HepG2 (cell line): ENCODE results near the gene PDP2. TPM values are rescaled to one million over a fixed set of nuclear protein-coding genes. Genes with fewer than 3 reads are reported as not detected.

Experiments used
- CHD2 ChIP-seq: IDR thresholded peaks from 2 replicates; pipeline ENCODE4 v1.6.1; 2011; ENCODE audit warnings: low read depth, low read length, improper control_type of control experiment
- E2F1 ChIP-seq: sonication (generic); formaldehyde crosslinking; IDR thresholded peaks from 2 replicates; pipeline ENCODE4 v1.5.0; 2020; ENCODE audit warnings: missing genetic modification reagents
- FOXA1 ChIP-seq, 2 experiments: fragments of 450-650 bp in 1 of 2; sonication (generic) in 1 of 2; formaldehyde crosslinking in 1 of 2; IDR thresholded peaks; 2 replicates each; pipeline versions ENCODE4 v1.4.0 to v1.6.1; 2016 to 2020; ENCODE audit warnings: missing genetic modification reagents in 1 of 2
- FUBP1 ChIP-seq: sonication (generic); formaldehyde crosslinking; IDR thresholded peaks from 2 replicates; pipeline ENCODE4 v1.5.1; 2020; ENCODE audit warnings: missing genetic modification reagents, mild to moderate bottlenecking, borderline replicate concordance
- MAFK ChIP-seq, 2 experiments: IDR thresholded peaks in 1 of 2; conservative IDR thresholded peaks in 1 of 2; 2 replicates each; pipeline ENCODE4 v1.6.1; 2011; ENCODE audit warnings: improper control_type of control experiment in 2 of 2, low read length in 2 of 2
- NFKBIZ ChIP-seq: IDR thresholded peaks from 2 replicates; pipeline ENCODE4 v1.6.1; 2018; ENCODE audit warnings: missing genetic modification reagents, missing compliant biosample characterization
- NR0B2 ChIP-seq: sonication (generic); formaldehyde crosslinking; IDR thresholded peaks from 2 replicates; pipeline ENCODE4 v1.4.0; 2020; ENCODE audit warnings: mild to moderate bottlenecking, missing genetic modification reagents
- NR3C1 ChIP-seq: sonication (generic); formaldehyde crosslinking; IDR thresholded peaks from 2 replicates; pipeline ENCODE4 v1.4.0; 2020; ENCODE audit warnings: missing genetic modification reagents
- RARA ChIP-seq: IDR thresholded peaks from 2 replicates; pipeline ENCODE4 v1.6.1; 2016; ENCODE audit warnings: missing genetic modification reagents, missing compliant biosample characterization
- THAP11 ChIP-seq: IDR thresholded peaks from 2 replicates; pipeline ENCODE4 v1.6.1; 2016; ENCODE audit warnings: missing biosample characterization, missing genetic modification reagents
- ZBTB26 ChIP-seq: IDR thresholded peaks from 2 replicates; pipeline ENCODE4 v1.6.1; 2016; ENCODE audit warnings: missing compliant biosample characterization, missing genetic modification reagents, borderline replicate concordance
- ZNF121 ChIP-seq: sonication (generic); formaldehyde crosslinking; IDR thresholded peaks from 2 replicates; pipeline ENCODE4 v1.5.0; 2020; ENCODE audit warnings: mild to moderate bottlenecking, missing genetic modification reagents
- ZNF337 ChIP-seq: sonication (generic); formaldehyde crosslinking; IDR thresholded peaks from 2 replicates; pipeline ENCODE4 v1.5.1; 2020; ENCODE audit warnings: missing genetic modification reagents, low read depth, mild to moderate bottlenecking, borderline replicate concordance
- ZNF570 ChIP-seq: sonication (generic); formaldehyde crosslinking; IDR thresholded peaks from 2 replicates; pipeline ENCODE4 v1.4.0; 2020; ENCODE audit warnings: mild to moderate bottlenecking, missing genetic modification reagents, borderline replicate concordance
- ZNF644 ChIP-seq: IDR thresholded peaks from 2 replicates; pipeline ENCODE4 v1.6.1; 2016; ENCODE audit warnings: low read depth
- ZNF687 ChIP-seq: sonication (generic); formaldehyde crosslinking; IDR thresholded peaks from 2 replicates; pipeline ENCODE4 v1.5.1; 2020; ENCODE audit warnings: mild to moderate bottlenecking, missing genetic modification reagents, moderate library complexity
- ZSCAN29 ChIP-seq: sonication (generic); formaldehyde crosslinking; conservative IDR thresholded peaks from 2 replicates; pipeline ENCODE4 v1.4.0; 2020; ENCODE audit warnings: mild to moderate bottlenecking, missing genetic modification reagents
- polyA plus RNA-seq, 8 experiments: library from polyadenylated mRNA; depleted of rRNA in 3 of 8; stranded (reverse) in 7 of 8; unstranded in 1 of 8; fragments of >200 nt; fragmentation: Illumina TruSeq in 4 of 8; extraction: Trizol in 4 of 8; gene quantifications; 2 replicates each; pipeline versions ENCODE4 v1.2.1 to v1.2.3, GENCODE V29; 2011 to 2016; ENCODE audit warnings: low read depth in 4 of 8, missing spikeins in 1 of 8, mixed read lengths in 1 of 8; ENCODE audit not compliant: insufficient read depth in 1 of 8
- total RNA-seq, 5 experiments: library from RNA; depleted of rRNA; stranded (reverse); fragments of >200 nt; fragmentation: Illumina TruSeq; extraction: Trizol; gene quantifications; 2 replicates each; pipeline ENCODE4 v1.2.3, GENCODE V29; 2016; ENCODE audit warnings: low read depth in 1 of 5

The PDP2 gene
- total and polyA plus RNA-seq, 2 of the 13 experiments (the other 11 are each of a cell fraction or from before 2014, with no cell fraction given): 12.8 to 15.8 TPM

GRCh38 chr16:66904846-66905632 lies 24.7 kb downstream of the PDP2 start (continued):
- TF ChIP-seq ZNF337 (CRISPR knock-in tag) (no peak), NR0B2 (CRISPR knock-in tag) (no peak), CHD2 (no peak), NR3C1 (CRISPR knock-in tag) (no peak), THAP11 (CRISPR knock-in tag) (peak; percentile 48; the same call in 1 of the 2 replicates), ZNF570 (CRISPR knock-in tag) (no peak), FOXA1 (IDR thresholded peaks at IDR 0.05) (no peak), FOXA1 (CRISPR knock-in tag; IDR thresholded peaks at IDR 0.05) (peak; percentile 92), FUBP1 (CRISPR knock-in tag) (no peak), RARA (CRISPR knock-in tag) (peak; percentile 89), ZSCAN29 (CRISPR knock-in tag) (no peak), NFKBIZ (CRISPR knock-in tag) (no peak), ZBTB26 (CRISPR knock-in tag) (0 out of 2 replicates have a peak, but pooled peaks have one; percentile 25), ZNF121 (CRISPR knock-in tag) (peak; percentile 69; the same call in 1 of the 2 replicates), ZNF644 (no peak), E2F1 (CRISPR knock-in tag) (0 out of 2 replicates have a peak, but pooled peaks have one; percentile 24), MAFK (conservative IDR thresholded peaks at IDR 0.05 in 1 of 2, IDR thresholded peaks at IDR 0.05 in 1 of 2; ENCODE audit: low read length in 2 of 2) (no peak), ZNF687 (CRISPR knock-in tag) (peak; percentile 66)
